GM12864 (cell line): ENCODE results near the gene ACER3.

Source experiments
- DNase-seq: peaks from one replicate; pipeline ENCODE4 v3.0.0-alpha.2; 2011; ENCODE audit warnings: low read depth
- H3K4me3 ChIP-seq: 2 replicates; pipeline ENCODE4 v1.5.1; 2011; ENCODE audit warnings: mild to moderate bottlenecking, low read depth, low read length, control low read depth
- CTCF ChIP-seq: IDR thresholded peaks from 2 replicates; pipeline ENCODE4 v1.5.1; 2011; ENCODE audit warnings: low read depth, mild to moderate bottlenecking, moderate library complexity, low read length, control low read depth, inconsistent platforms; ENCODE audit errors: missing control alignments

Gene ACER3

GRCh38 chr11:76838678-76839068 lies 22.0 kb upstream of the ACER3 start:
- peak; percentile 6 for TF ChIP-seq CTCF
- DNase-seq = no peak
- no peak overlapping the region for H3K4me3 ChIP-seq

GRCh38 chr11:76839311-76839710 lies 21.4 kb upstream of the ACER3 start:
- no peak for TF ChIP-seq CTCF
- H3K4me3 ChIP-seq = no peak overlapping the region

GRCh38 chr11:76841923-76842452 lies 18.7 kb upstream of the ACER3 start:
- DNase-seq = no peak
- no peak for TF ChIP-seq CTCF
- no peak overlapping the region for H3K4me3 ChIP-seq

More at GRCh38 chr11:76839311-76839710, 21.4 kb upstream of the ACER3 start:
- no peak for DNase-seq

- no peak for DNase-seq
- no peak for TF ChIP-seq CTCF
- H3K4me3 ChIP-seq = no peak overlapping the region
These were observed 16.8 kb upstream of the ACER3 start for GRCh38 chr11:76843907-76844306.

GRCh38 chr11:76844511-76844910 lies 16.2 kb upstream of the ACER3 start:
- H3K4me3 ChIP-seq = no peak overlapping the region
- DNase-seq = no peak
- TF ChIP-seq CTCF = no peak

- no peak for DNase-seq
- no peak for TF ChIP-seq CTCF
- no peak overlapping the region for H3K4me3 ChIP-seq
These were observed 15.6 kb upstream of the ACER3 start for GRCh38 chr11:76845069-76845468.

GRCh38 chr11:76846441-76846840 lies 14.3 kb upstream of the ACER3 start:
- no peak overlapping the region for H3K4me3 ChIP-seq
- no peak for TF ChIP-seq CTCF
- DNase-seq = no peak
